GM21360 (cell line): ENCODE measurements around the gene GPM6B.
"Not testable (repeated sequence)": the region's sequence is repeated elsewhere in the genome, so short reads cannot be mapped to it uniquely, and the experiment has no call there.

Experiments
- ATAC-seq: cut with Tn5 transposase; IDR thresholded peaks from one replicate; pipeline ENCODE4 v1.9.1; 2021; ENCODE audit warnings: mild to moderate bottlenecking, moderate library complexity; ENCODE audit not compliant: unreplicated experiment

GPM6B gene

DNA sequence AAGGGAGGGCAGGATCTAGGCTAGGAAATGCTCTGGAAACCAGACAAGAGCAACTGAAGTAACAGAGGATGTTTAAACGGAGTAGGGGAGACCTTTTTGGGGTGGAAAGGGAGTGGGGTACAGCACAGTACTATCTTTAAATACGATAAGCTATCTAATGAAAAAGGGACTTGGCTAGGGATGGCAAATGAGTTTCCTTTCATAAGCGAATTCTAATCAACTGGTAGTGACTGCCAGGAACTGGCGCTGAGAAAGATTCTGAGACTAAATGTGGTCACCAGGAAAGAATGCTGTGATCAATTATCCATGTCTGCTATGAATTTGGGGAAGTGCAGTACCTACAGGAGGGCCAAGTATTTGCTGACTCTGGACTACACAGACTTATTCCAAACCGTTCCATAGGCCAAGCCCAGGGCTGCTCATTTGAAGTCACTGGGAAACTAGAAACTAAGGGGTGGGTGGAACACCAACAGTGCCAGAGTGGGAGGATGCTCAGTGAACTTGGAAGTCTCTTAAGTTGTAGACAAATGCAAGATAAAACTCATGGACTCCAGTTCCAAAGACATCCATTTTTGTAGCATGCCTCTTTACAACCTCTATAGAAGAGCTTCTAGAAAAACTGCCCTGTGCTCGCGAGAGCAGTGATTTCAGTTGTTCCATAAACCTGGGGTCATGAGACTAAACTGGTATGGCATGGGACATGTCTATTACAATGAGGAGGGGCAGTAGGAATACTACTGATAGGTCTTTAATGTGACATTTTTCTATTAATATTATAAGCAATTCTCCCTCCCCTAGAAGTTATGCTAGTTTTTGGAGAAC lies 84.4 kb downstream of the GPM6B start:
- ATAC-seq: no peak

DNA sequence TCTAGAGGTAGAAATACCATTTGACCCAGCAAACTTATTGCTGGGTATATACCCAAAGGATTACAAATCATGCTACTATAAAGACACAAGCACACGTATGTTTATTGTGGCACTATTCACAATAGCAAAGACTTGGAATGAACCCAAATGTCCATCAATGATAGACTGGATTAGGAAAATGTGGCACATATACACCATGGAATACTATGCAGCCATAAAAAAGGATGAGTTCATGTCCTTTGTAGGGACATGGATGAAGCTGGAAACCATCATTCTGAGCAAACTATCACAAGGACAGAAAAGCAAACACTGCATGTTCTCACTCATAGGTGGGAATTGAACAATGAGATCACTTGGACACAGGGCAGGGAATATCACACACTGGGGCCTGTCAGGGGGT lies 86.4 kb downstream of the GPM6B start:
- ATAC-seq: not testable (repeated sequence)

DNA sequence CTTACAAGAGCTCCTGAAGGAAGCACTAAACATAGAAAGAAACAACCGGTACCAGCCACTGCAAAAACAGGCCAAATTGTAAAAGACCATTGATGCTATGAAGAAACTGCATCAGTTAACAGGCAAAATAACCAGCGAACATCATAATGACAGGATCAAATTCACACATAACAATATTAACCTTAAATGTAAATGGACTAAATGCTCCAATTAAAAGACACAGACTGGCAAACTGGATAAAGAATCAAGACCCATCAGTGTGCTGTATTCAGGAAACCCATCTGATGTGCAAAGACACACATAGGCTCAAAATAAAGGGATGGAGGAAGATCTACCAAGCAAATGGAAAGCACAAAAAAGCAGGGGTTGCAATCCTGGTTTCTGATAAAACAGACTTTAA lies 90.3 kb downstream of the GPM6B start:
- not testable (repeated sequence) for ATAC-seq

DNA sequence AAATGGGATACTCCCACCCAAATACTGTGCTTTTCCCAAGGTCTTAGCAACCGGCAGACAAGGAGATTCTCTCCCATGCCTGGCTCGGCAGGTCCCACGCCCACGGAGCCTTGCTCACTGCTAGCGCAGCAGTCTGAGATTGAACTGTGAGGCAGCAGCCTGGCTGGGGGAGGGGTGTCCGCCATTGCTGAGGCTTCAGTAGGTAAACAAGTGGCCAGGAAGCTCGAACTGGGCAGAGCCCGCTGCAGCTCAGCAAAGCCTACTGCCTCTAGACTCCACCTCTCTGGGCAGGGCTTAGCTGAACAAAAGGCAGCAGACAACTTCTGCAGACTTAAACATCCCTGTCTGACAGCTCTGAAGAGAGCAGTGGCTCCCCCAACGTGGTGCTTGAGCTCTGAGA lies 92.0 kb downstream of the GPM6B start:
- ATAC-seq: not testable (repeated sequence)

DNA sequence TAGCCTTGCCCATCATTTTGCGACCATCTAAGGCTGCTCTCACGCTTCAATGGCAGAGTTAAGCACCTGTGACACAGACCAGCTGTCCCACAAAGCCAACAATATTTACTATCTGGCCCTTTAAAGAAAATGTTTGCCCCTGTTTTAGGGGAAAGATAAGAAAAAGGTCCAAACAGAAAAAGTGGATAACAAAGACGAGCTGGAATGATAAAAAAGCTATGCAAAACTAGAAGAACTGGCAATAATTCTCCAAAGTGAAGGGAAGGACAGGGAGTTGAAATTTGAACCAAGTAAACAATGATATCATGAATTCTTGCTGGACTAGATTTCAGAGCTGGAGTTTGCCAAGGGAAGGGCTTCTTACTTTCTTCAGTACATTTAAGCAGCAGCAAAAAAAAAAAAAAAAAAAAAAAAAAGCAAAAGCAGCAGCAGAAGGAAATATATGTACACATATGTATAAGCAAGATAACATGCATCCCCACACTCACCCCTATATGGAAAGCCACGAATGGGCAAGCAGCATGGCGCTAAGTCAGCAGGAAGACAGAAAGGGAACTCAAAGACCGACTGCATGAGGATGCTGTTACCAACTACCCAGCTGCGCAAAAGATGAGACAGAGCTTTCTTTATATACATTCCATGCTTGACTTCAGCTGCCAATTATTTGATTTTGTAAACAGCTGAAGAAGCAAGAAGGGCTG lies 94.9 kb downstream of the GPM6B start:
- ATAC-seq: no peak

DNA sequence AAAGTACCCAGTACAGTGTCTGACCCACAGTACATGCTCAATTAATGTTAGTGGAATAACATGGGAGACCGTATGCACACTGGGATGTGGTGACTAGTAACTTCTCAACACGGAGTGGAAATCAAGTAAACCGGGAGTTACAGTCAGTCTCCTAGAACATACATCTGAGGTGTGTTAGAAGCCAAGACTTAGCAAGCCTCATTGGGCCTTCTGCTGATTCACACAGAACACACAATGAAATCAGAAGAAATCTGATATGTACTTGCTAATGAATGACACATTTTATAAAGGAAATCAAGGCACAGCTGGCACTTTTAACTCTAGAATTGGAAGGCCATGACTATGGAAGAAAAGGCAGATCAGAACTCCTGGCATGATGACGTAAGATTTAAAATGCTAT lies 95.5 kb downstream of the GPM6B start:
- no peak for ATAC-seq
